ENCODE measurements around the gene SNX17.
A peak's percentile ranks its signal among the peaks of the same experiment; 100 is the strongest.

SNX17 gene

GRCh38 chr2:27369471-27370025, 868 bp upstream of the SNX17 start:
- DNase-seq: no peak

- DNase-seq: peak; percentile 57
Observed at GRCh38 chr2:27370816-27371620, 602 bp downstream of the SNX17 start.

- no peak for DNase-seq
Observed at GRCh38 chr2:27372937-27373336, 2.5 kb downstream of the SNX17 start.

- DNase-seq: no peak
Observed at GRCh38 chr2:27373567-27373966, 3.2 kb downstream of the SNX17 start.

- DNase-seq: no peak
Observed at GRCh38 chr2:27375513-27376099, 5.2 kb downstream of the SNX17 start.

GRCh38 chr2:27376151-27376865, 5.9 kb downstream of the SNX17 start:
- no peak for DNase-seq

GRCh38 chr2:27376866-27377617, 6.6 kb downstream of the SNX17 start:
- DNase-seq: no peak

- no peak for DNase-seq
Observed at GRCh38 chr2:27377618-27378095, 7.2 kb downstream of the SNX17 start.

GRCh38 chr2:27378096-27378808, 7.8 kb downstream of the SNX17 start:
- no peak for DNase-seq

- DNase-seq: no peak
Observed at GRCh38 chr2:27378809-27379290, 8.4 kb downstream of the SNX17 start.

- no peak for DNase-seq
Observed at GRCh38 chr2:27379383-27379835, 9.0 kb downstream of the SNX17 start.

- DNase-seq: peak; percentile 56
Observed at GRCh38 chr2:27379836-27380625, 9.6 kb downstream of the SNX17 start.

- peak; percentile 87 for DNase-seq
Observed at GRCh38 chr2:27380626-27381545, 10.5 kb downstream of the SNX17 start, which contains the start of gene ZNF513. Gene ZNF513, minus strand, starts transcription at chr2:27380734. Its CDS starts 208 bp downstream, at chr2:27380526.

- DNase-seq: no peak
Observed at GRCh38 chr2:27381577-27382181, 11.3 kb downstream of the SNX17 start.

GRCh38 chr2:27390822-27391679, 20.6 kb downstream of the SNX17 start:
- no peak for DNase-seq

- no peak for DNase-seq
Observed at GRCh38 chr2:27393225-27393624, 22.8 kb downstream of the SNX17 start.

GRCh38 chr2:27398962-27399361, 28.5 kb downstream of the SNX17 start:
- no peak for DNase-seq
